D721Med (cell line): ENCODE measurements around the gene EDAR.

Source experiments
- DNase-seq: peaks from one replicate; pipeline ENCODE4 v3.0.0; 2011; ENCODE audit warnings: low spot score; ENCODE audit not compliant: insufficient read length
- FAIRE-seq: peaks from 2 replicates; lab custom pipeline; 2011; peaks lifted over from hg19 to GRCh38; lab: Jason Lieb, UNC
- TF ChIP-seq, protein P1 (sequence below): IDR thresholded peaks from 2 replicates; pipeline ENCODE4 v1.5.1; 2012; ENCODE audit warnings: mild to moderate bottlenecking, control low read depth; ENCODE audit not compliant: insufficient read depth; ENCODE audit errors: missing control alignments

The EDAR gene

GRCh38 chr2:108917526-108917925 lies 71.5 kb downstream of the EDAR start:
- TF ChIP-seq, protein P1, sequence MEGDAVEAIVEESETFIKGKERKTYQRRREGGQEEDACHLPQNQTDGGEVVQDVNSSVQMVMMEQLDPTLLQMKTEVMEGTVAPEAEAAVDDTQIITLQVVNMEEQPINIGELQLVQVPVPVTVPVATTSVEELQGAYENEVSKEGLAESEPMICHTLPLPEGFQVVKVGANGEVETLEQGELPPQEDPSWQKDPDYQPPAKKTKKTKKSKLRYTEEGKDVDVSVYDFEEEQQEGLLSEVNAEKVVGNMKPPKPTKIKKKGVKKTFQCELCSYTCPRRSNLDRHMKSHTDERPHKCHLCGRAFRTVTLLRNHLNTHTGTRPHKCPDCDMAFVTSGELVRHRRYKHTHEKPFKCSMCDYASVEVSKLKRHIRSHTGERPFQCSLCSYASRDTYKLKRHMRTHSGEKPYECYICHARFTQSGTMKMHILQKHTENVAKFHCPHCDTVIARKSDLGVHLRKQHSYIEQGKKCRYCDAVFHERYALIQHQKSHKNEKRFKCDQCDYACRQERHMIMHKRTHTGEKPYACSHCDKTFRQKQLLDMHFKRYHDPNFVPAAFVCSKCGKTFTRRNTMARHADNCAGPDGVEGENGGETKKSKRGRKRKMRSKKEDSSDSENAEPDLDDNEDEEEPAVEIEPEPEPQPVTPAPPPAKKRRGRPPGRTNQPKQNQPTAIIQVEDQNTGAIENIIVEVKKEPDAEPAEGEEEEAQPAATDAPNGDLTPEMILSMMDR = no peak
- no peak for FAIRE-seq
- DNase-seq = no peak

GRCh38 chr2:108916796-108917421 lies 72.1 kb downstream of the EDAR start:
- TF ChIP-seq, protein P1 = no peak
- DNase-seq (no peak), FAIRE-seq (no peak)

DNA sequence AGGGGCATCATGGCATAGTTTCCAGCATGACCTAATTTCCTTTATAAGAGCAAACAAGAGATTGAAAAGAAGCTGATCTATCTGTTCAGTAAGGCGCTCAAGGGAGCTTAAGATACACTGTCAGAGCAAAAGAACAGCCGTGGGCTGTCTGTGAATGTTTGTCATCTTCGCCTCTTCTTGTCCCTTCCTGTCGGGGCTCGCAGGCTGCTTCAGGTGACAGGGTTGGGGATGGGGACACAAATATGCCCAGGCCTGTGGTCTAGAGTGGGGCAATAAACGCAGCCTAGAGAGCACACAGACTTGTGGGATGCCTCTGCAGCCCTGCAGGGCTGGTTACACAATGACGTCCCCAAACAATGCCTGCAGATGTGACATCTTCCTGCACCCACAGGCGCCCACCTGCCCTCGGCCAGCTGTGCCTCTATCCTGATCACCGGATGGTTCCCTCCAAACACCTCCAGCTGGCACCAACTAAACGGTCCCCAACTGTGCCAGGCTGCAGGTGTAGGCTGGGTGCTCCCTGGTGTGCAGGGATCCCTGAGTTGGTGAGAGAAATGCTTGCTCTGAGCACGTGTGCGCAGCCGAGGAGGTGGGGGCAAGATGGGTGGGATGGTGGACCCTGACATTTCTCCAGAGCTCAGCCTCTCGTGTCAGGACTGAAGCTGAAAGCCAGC lies 72.8 kb downstream of the EDAR start:
- FAIRE-seq (no peak), DNase-seq (no peak)
- TF ChIP-seq, protein P1 = no peak

- DNase-seq (no peak), FAIRE-seq (no peak)
- TF ChIP-seq, protein P1 = no peak
These were observed 76.5 kb downstream of the EDAR start for GRCh38 chr2:108912629-108912902.

GRCh38 chr2:108911807-108912628 lies 77.0 kb downstream of the EDAR start:
- FAIRE-seq = no peak
- DNase-seq = no peak
- TF ChIP-seq, protein P1 = no peak

GRCh38 chr2:108911401-108911800 lies 77.6 kb downstream of the EDAR start:
- TF ChIP-seq, protein P1 = no peak
- DNase-seq (no peak), FAIRE-seq (no peak)
